Measurements from ENCODE around the gene DHRS3. TPM values are rescaled to one million over a fixed set of nuclear protein-coding genes. Genes with fewer than 3 reads are reported as not detected.

Gene DHRS3
- total and polyA plus RNA-seq, 2 of the 13 experiments (the other 11 are each of a cell fraction or from before 2014, with no cell fraction given) = 48.5 to 90.5 TPM

GRCh38 chr1:12528021-12528852 is 89.8 kb downstream of the DHRS3 start (continued):
- no peak for TF ChIP-seq ZNF775 (CRISPR knock-in tag; IDR thresholded peaks at IDR 0.05; ENCODE audit: borderline replicate concordance)
- no peak for TF ChIP-seq SRSF1 (optimal IDR thresholded peaks at IDR 0.05; ENCODE audit: low read depth, low read length)
- TF ChIP-seq PHF20 (CRISPR knock-in tag; IDR thresholded peaks at IDR 0.05) = no peak
- no peak for TF ChIP-seq TGIF2 (CRISPR knock-in tag; IDR thresholded peaks at IDR 0.05)
- no peak; the same call in 1 of the 2 replicates for TF ChIP-seq ELF1 (CRISPR knock-in tag; IDR thresholded peaks at IDR 0.05)
- no peak for TF ChIP-seq ZNF576 (CRISPR knock-in tag; IDR thresholded peaks at IDR 0.05)
- TF ChIP-seq ELF4 (CRISPR knock-in tag; IDR thresholded peaks at IDR 0.05; ENCODE audit: borderline replicate concordance) = no peak; the same call in 1 of the 2 replicates
- peak; percentile 69; the same call in 1 of the 2 replicates for TF ChIP-seq CC2D1A (CRISPR knock-in tag; IDR thresholded peaks at IDR 0.05)
- TF ChIP-seq TRIM22 (IDR thresholded peaks at IDR 0.05) = no peak
- TF ChIP-seq GABPB1 (CRISPR knock-in tag; IDR thresholded peaks at IDR 0.05) = peak; percentile 72
- TF ChIP-seq ZHX1 (CRISPR knock-in tag; IDR thresholded peaks at IDR 0.05; ENCODE audit: low read depth) = peak; percentile 78
- peak; percentile 94; the same call in 1 of the 2 replicates for TF ChIP-seq NKX3-1 (CRISPR knock-in tag; IDR thresholded peaks at IDR 0.05)
- TF ChIP-seq ZMYM4 (CRISPR knock-in tag; IDR thresholded peaks at IDR 0.05) = peak; percentile 89
- TF ChIP-seq SETDB1 (CRISPR knock-in tag; IDR thresholded peaks at IDR 0.05; ENCODE audit: borderline replicate concordance) = no peak
- TF ChIP-seq HMGXB4 (CRISPR knock-in tag; IDR thresholded peaks at IDR 0.05; ENCODE audit: borderline replicate concordance in 1 of 2, low read depth in 1 of 2) = peak in 1 of 2 experiments; percentile 77; a peak in 3 of 4 replicates
- no peak for TF ChIP-seq ZC3H4 (CRISPR knock-in tag; IDR thresholded peaks at IDR 0.05; ENCODE audit: borderline replicate concordance)
- peak; percentile 89; the same call in 1 of the 2 replicates for TF ChIP-seq STAT6 (CRISPR knock-in tag; IDR thresholded peaks at IDR 0.05; ENCODE audit: borderline replicate concordance)
- TF ChIP-seq ZNF501 (CRISPR knock-in tag; IDR thresholded peaks at IDR 0.05) = peak; percentile 92
